ENCODE measurements around the gene DIP2C.

The DIP2C gene

GRCh38 chr10:546971-547590 is 142.4 kb downstream of the DIP2C start:
- Histone ChIP-seq H2BK12ac (ENCODE audit: low read length) (peak overlapping the region; percentile 58), H3K27me3 (ENCODE audit: insufficient read depth, low read length) (no peaks in the 10 kb centered on the region), H3K79me2 (ENCODE audit: control insufficient read depth, insufficient read depth, low read length, poor library complexity) (peaks cover 2% of the 10 kb centered on the region), H3K9ac (ENCODE audit: low read length) (no peak overlapping the region), H4K12ac (ENCODE audit: low read depth, low read length) (no peak overlapping the region), H3K9me3 (ENCODE audit: insufficient read depth, low read depth, low read length) (peaks cover 2% of the 10 kb centered on the region), H3K4ac (ENCODE audit: low read depth, low read length) (peak overlapping the region; percentile 4), H3K79me1 (ENCODE audit: low read length) (peaks cover 16% of the 10 kb centered on the region), H2BK120ac (ENCODE audit: insufficient read depth, low read length, poor library complexity) (peak overlapping the region; percentile 22), H3K14ac (ENCODE audit: low read length) (peak overlapping the region; percentile 54), H2BK5ac (ENCODE audit: low read depth, low read length, poor library complexity) (peak overlapping the region; percentile 29), H3K4me3 (ENCODE audit: low read depth, low read length) (no peak overlapping the region), H2AFZ (ENCODE audit: insufficient read depth, low read length, poor library complexity) (no peak overlapping the region), H2AK5ac (ENCODE audit: low read length) (peak overlapping the region; percentile 65), H3K4me1 (ENCODE audit: control insufficient read depth in 1 of 2, insufficient read depth in 2 of 2, low read length in 2 of 2) (peaks cover 21 to 22% of the 10 kb centered on the region in 2 experiments), H3K27ac (ENCODE audit: low read depth, low read length) (peak overlapping the region; percentile 92), H3K23ac (ENCODE audit: low read length) (no peak overlapping the region), H4K91ac (ENCODE audit: low read depth, low read length) (peak overlapping the region; percentile 76), H3K18ac (ENCODE audit: low read length) (peak overlapping the region; percentile 75), H3K36me3 (ENCODE audit: control insufficient read depth in 1 of 2, insufficient read depth in 2 of 2, low read length in 2 of 2) (peaks cover 0 to 3% of the 10 kb centered on the region in 2 experiments), H3K4me2 (ENCODE audit: low read length) (peak overlapping the region; percentile 53), H4K8ac (ENCODE audit: low read depth, low read length) (peak overlapping the region; percentile 12)
- no CpG with 5 or more reads among the region's 10 CpGs for WGBS (ENCODE audit: extremely low coverage, insufficient coverage, insufficient read length)
- peak; percentile 94 to 99 for DNase-seq

GRCh38 chr10:546451-546850 is 143.0 kb downstream of the DIP2C start:
- Histone ChIP-seq H3K14ac (ENCODE audit: low read length) (no peak overlapping the region), H3K23ac (ENCODE audit: low read length) (no peak overlapping the region), H3K9ac (ENCODE audit: low read length) (no peak overlapping the region), H3K18ac (ENCODE audit: low read length) (no peak overlapping the region), H4K8ac (ENCODE audit: low read depth, low read length) (no peak overlapping the region), H3K36me3 (ENCODE audit: control insufficient read depth in 1 of 2, insufficient read depth in 2 of 2, low read length in 2 of 2) (peaks cover 0 to 3% of the 10 kb centered on the region in 2 experiments), H3K27me3 (ENCODE audit: insufficient read depth, low read length) (no peaks in the 10 kb centered on the region), H3K4ac (ENCODE audit: low read depth, low read length) (no peak overlapping the region), H2BK120ac (ENCODE audit: insufficient read depth, low read length, poor library complexity) (no peak overlapping the region), H4K12ac (ENCODE audit: low read depth, low read length) (no peak overlapping the region), H3K79me2 (ENCODE audit: control insufficient read depth, insufficient read depth, low read length, poor library complexity) (peaks cover 2% of the 10 kb centered on the region), H2BK5ac (ENCODE audit: low read depth, low read length, poor library complexity) (no peak overlapping the region), H3K4me3 (ENCODE audit: low read depth, low read length) (no peak overlapping the region), H3K4me2 (ENCODE audit: low read length) (no peak overlapping the region), H4K91ac (ENCODE audit: low read depth, low read length) (no peak overlapping the region), H3K27ac (ENCODE audit: low read depth, low read length) (peak overlapping the region; percentile 59), H3K79me1 (ENCODE audit: low read length) (peaks cover 16% of the 10 kb centered on the region), H3K9me3 (ENCODE audit: insufficient read depth, low read depth, low read length) (peaks cover 5% of the 10 kb centered on the region), H2BK12ac (ENCODE audit: low read length) (no peak overlapping the region), H3K4me1 (ENCODE audit: control insufficient read depth in 1 of 2, insufficient read depth in 2 of 2, low read length in 2 of 2) (peaks cover 22 to 23% of the 10 kb centered on the region in 2 experiments), H2AK5ac (ENCODE audit: low read length) (no peak overlapping the region), H2AFZ (ENCODE audit: insufficient read depth, low read length, poor library complexity) (no peak overlapping the region)
- peak; percentile 54 to 63 for DNase-seq
- WGBS (ENCODE audit: extremely low coverage, insufficient coverage, insufficient read length), result no CpG with 5 or more reads among the region's 7 CpGs

- Histone ChIP-seq H2BK5ac (ENCODE audit: low read depth, low read length, poor library complexity) (no peak overlapping the region), H3K14ac (ENCODE audit: low read length) (no peak overlapping the region), H2AK5ac (ENCODE audit: low read length) (no peak overlapping the region), H3K18ac (ENCODE audit: low read length) (no peak overlapping the region), H2AFZ (ENCODE audit: insufficient read depth, low read length, poor library complexity) (no peak overlapping the region), H4K12ac (ENCODE audit: low read depth, low read length) (no peak overlapping the region), H3K23ac (ENCODE audit: low read length) (no peak overlapping the region), H3K36me3 (ENCODE audit: control insufficient read depth in 1 of 2, insufficient read depth in 2 of 2, low read length in 2 of 2) (peaks cover 0 to 3% of the 10 kb centered on the region in 2 experiments), H2BK120ac (ENCODE audit: insufficient read depth, low read length, poor library complexity) (no peak overlapping the region), H3K9ac (ENCODE audit: low read length) (no peak overlapping the region), H4K91ac (ENCODE audit: low read depth, low read length) (no peak overlapping the region), H3K27me3 (ENCODE audit: insufficient read depth, low read length) (no peaks in the 10 kb centered on the region), H2BK12ac (ENCODE audit: low read length) (no peak overlapping the region), H3K79me1 (ENCODE audit: low read length) (peaks cover 16% of the 10 kb centered on the region), H3K4ac (ENCODE audit: low read depth, low read length) (no peak overlapping the region), H4K8ac (ENCODE audit: low read depth, low read length) (no peak overlapping the region), H3K4me2 (ENCODE audit: low read length) (no peak overlapping the region), H3K4me1 (ENCODE audit: control insufficient read depth in 1 of 2, insufficient read depth in 2 of 2, low read length in 2 of 2) (peaks cover 22 to 23% of the 10 kb centered on the region in 2 experiments), H3K4me3 (ENCODE audit: low read depth, low read length) (no peak overlapping the region), H3K79me2 (ENCODE audit: control insufficient read depth, insufficient read depth, low read length, poor library complexity) (peaks cover 2% of the 10 kb centered on the region), H3K27ac (ENCODE audit: low read depth, low read length) (no peak overlapping the region), H3K9me3 (ENCODE audit: insufficient read depth, low read depth, low read length) (peaks cover 5% of the 10 kb centered on the region)
- WGBS (ENCODE audit: extremely low coverage, insufficient coverage, insufficient read length), result no CpG with 5 or more reads among the region's 21 CpGs
- DNase-seq, result no peak
Measured at GRCh38 chr10:543862-544822, 145.3 kb downstream of the DIP2C start.

- no peak overlapping the region for H2BK120ac ChIP-seq (ENCODE audit: insufficient read depth, low read length, poor library complexity)
- H3K4me2 ChIP-seq (ENCODE audit: low read length), result no peak overlapping the region
- WGBS (ENCODE audit: extremely low coverage, insufficient coverage, insufficient read length), result no CpG with 5 or more reads among the region's 13 CpGs
Measured at GRCh38 chr10:543131-543530, 146.3 kb downstream of the DIP2C start.

More at GRCh38 chr10:543131-543530, 146.3 kb downstream of the DIP2C start:
- Histone ChIP-seq H4K12ac (ENCODE audit: low read depth, low read length) (no peak overlapping the region), H2BK5ac (ENCODE audit: low read depth, low read length, poor library complexity) (no peak overlapping the region), H3K23ac (ENCODE audit: low read length) (no peak overlapping the region), H3K4me3 (ENCODE audit: low read depth, low read length) (no peak overlapping the region), H3K36me3 (ENCODE audit: control insufficient read depth in 1 of 2, insufficient read depth in 2 of 2, low read length in 2 of 2) (peaks cover 0 to 3% of the 10 kb centered on the region in 2 experiments), H3K9ac (ENCODE audit: low read length) (no peak overlapping the region), H2BK12ac (ENCODE audit: low read length) (no peak overlapping the region), H4K8ac (ENCODE audit: low read depth, low read length) (no peak overlapping the region), H3K4me1 (ENCODE audit: control insufficient read depth in 1 of 2, insufficient read depth in 2 of 2, low read length in 2 of 2) (peaks cover 19% of the 10 kb centered on the region in 2 experiments), H2AFZ (ENCODE audit: insufficient read depth, low read length, poor library complexity) (no peak overlapping the region), H2AK5ac (ENCODE audit: low read length) (no peak overlapping the region), H3K14ac (ENCODE audit: low read length) (no peak overlapping the region), H3K27ac (ENCODE audit: low read depth, low read length) (no peak overlapping the region), H4K91ac (ENCODE audit: low read depth, low read length) (no peak overlapping the region), H3K27me3 (ENCODE audit: insufficient read depth, low read length) (no peaks in the 10 kb centered on the region), H3K79me2 (ENCODE audit: control insufficient read depth, insufficient read depth, low read length, poor library complexity) (peaks cover 2% of the 10 kb centered on the region), H3K18ac (ENCODE audit: low read length) (no peak overlapping the region), H3K4ac (ENCODE audit: low read depth, low read length) (no peak overlapping the region), H3K9me3 (ENCODE audit: insufficient read depth, low read depth, low read length) (peaks cover 5% of the 10 kb centered on the region), H3K79me1 (ENCODE audit: low read length) (peaks cover 13% of the 10 kb centered on the region)
- DNase-seq, result no peak

Data from trophoblast cell (in vitro differentiated cells and primary cell).